Epithelial cell of proximal tubule (primary cell): ENCODE results near the gene PLG. TPM values are rescaled to one million over a fixed set of nuclear protein-coding genes. Genes with fewer than 3 reads are reported as not detected.
"Not testable (repeated sequence)": the region's sequence is repeated elsewhere in the genome, so short reads cannot be mapped to it uniquely, and the experiment has no call there.

Experiments used
- DNase-seq: peaks from one replicate; pipeline ENCODE4 v3.0.0-alpha.2; 2011; ENCODE audit warnings: low read depth
- H3K4me3 ChIP-seq: 2 replicates; pipeline ENCODE4 v1.5.1; 2011; ENCODE audit warnings: low read depth, mild to moderate bottlenecking, low read length
- CTCF ChIP-seq: conservative IDR thresholded peaks from 2 replicates; pipeline ENCODE4 v1.5.1; 2012; ENCODE audit warnings: low read depth, mild to moderate bottlenecking, low read length
- total RNA-seq: library from RNA; depleted of rRNA; stranded (reverse); fragments of >200 nt; gene quantifications from 2 replicates; pipeline ENCODE4 v1.2.3, GENCODE V29; 2015

PLG gene
- total RNA-seq, 1 donor from 2014 or later = not detected

DNA sequence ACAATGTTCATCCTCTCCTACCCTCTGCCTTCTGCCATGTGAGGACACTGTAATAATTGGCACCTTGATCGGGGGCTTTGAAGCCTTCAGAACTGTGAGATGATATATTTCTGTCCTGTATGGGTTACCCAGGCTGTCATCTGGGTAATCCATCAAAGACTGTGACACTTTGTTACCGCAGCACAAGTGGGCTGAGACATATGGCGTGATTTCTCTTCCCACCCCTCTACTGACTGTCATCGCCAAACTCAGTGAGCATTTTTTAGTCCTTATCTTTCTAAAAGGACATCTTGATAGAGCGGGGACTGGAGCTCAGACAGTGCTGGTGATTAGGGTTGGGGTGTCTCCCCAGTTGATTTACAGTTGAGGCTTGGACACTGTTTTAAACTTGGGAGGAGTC, 10.4 kb upstream of the PLG start:
- TF ChIP-seq CTCF = no peak
- no peak for DNase-seq
- no peak overlapping the region for H3K4me3 ChIP-seq

DNA sequence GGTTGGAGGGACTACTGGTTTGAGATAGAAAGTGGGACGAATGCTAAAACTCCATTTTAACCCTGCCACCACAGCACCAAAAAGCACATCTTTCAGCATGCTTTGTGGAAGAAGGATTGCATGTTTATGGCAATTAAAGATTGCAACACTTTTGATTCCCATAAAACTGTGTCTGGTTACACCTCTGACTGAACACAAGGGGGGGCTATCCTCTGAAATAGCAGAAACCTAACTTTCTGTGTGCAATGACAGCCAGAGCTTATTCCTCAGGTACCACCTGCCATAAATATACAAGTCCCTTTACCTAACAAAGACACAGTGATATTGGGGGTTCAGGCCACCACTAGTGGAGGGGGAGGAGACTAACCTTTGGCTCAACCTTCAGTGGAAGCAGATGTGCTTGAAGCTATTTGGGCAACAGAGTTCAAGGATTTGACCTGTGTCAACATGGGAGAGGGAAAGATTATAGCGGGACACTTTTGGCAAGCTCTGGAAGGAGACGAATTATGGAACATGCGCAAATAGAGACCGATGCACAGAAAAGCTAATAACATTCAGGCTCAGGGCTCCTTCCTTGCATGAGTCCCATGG, 9.6 kb upstream of the PLG start:
- no peak overlapping the region for H3K4me3 ChIP-seq
- no peak for DNase-seq
- TF ChIP-seq CTCF = peak; percentile 20

GRCh38 chr6:160695025-160695424, 7.0 kb upstream of the PLG start:
- not testable (repeated sequence) for DNase-seq, H3K4me3 ChIP-seq

DNA sequence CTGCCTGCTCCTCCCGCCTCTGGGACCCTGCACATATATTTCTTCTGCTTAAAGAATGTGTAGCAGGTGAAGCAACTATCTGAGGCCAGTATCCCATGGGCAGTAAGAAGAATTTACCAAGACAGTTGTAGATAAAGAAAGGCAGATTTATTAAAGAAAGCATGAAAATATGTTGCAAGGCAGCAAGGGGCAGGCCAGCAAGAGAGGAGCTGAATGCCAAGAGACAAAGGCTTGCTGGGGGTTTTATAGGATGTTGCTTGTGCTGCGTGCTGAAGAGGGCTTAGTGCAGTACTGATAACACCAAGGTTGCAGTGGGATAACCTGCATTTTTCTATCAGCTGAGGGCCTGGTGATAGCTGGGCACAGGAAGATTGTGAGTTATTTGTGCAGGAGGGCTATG, 6.4 kb upstream of the PLG start:
- H3K4me3 ChIP-seq, DNase-seq: not testable (repeated sequence)

GRCh38 chr6:160696884-160697283, 5.2 kb upstream of the PLG start:
- not testable (repeated sequence) for DNase-seq

GRCh38 chr6:160697826-160698225, 4.2 kb upstream of the PLG start:
- H3K4me3 ChIP-seq = no peak overlapping the region
- no peak for DNase-seq
- no peak for TF ChIP-seq CTCF

More at GRCh38 chr6:160696884-160697283, 5.2 kb upstream of the PLG start:
- not testable (repeated sequence) for H3K4me3 ChIP-seq

- DNase-seq, H3K4me3 ChIP-seq: not testable (repeated sequence)
These were observed 2.6 kb downstream of the PLG start for GRCh38 chr6:160704688-160705087.

- DNase-seq, H3K4me3 ChIP-seq: not testable (repeated sequence)
These were observed 6.9 kb downstream of the PLG start for GRCh38 chr6:160708993-160709392.

DNA sequence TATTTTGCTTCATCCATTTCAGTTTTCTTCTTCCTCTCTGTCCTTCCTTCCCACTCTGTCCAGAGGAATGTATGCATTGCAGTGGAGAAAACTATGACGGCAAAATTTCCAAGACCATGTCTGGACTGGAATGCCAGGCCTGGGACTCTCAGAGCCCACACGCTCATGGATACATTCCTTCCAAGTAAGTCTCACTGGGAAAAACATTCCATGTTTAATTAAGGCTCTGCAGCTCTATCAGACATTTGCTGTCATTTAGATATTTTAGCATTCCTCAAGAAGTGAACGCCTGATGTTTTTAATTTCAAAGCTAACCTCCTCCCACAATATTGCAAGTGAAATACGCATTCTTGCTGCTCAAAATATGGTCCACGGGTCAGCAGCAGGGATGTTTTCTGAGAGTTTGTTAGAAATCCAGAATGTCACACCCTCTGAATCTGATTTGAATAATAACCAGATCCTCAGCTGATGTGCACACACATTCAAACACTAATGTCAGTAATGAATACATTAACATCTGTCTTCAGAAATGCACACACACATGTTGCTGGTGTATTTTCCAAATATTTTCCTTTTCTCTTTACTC, 12.8 kb downstream of the PLG start:
- DNase-seq = no peak
- H3K4me3 ChIP-seq = no peak overlapping the region

More for the DNA sequence above, 12.8 kb downstream of the PLG start:
- TF ChIP-seq CTCF = no peak
